Upper lobe of left lung (tissue), 6 donors: ENCODE data around the gene TSGA10. TPM values are rescaled to one million over a fixed set of nuclear protein-coding genes. Genes with fewer than 3 reads are reported as not detected.
"Not testable (repeated sequence)": the region's sequence is repeated elsewhere in the genome, so short reads cannot be mapped to it uniquely, and the experiment has no call there.

Experiments
- ATAC-seq, 2 donors: fragments of 200-7000 bp; cut with Tn5 transposase; one replicate each; pipeline ENCODE4 v1.9.1; 2022; ENCODE audit warnings: mild to moderate bottlenecking in 2 of 2, moderate library complexity in 2 of 2; ENCODE audit not compliant: low FRiP score in 2 of 2
- DNase-seq, 2 donors: peaks; one replicate each; pipeline ENCODE4 v3.0.0-alpha.2; 2019 to 2020
- H3K27ac ChIP-seq, 4 donors: fragments of 200-600 bp; sonication (generic); one replicate each; pipeline ENCODE4 v1.5.1; 2016 to 2019
- H3K27me3 ChIP-seq, 4 donors: fragments of 200-600 bp; sonication (generic); one replicate each; pipeline ENCODE4 v1.5.1; 2017 to 2019
- H3K36me3 ChIP-seq, 4 donors: fragments of 200-600 bp; sonication (generic); one replicate each; pipeline ENCODE4 v1.5.1; 2016 to 2019
- H3K4me1 ChIP-seq, 4 donors: fragments of 200-600 bp; sonication (generic); one replicate each; pipeline ENCODE4 v1.5.1; 2018 to 2019
- H3K4me3 ChIP-seq, 4 donors: fragments of 200-600 bp; sonication (generic); one replicate each; pipeline ENCODE4 v1.5.1; 2017 to 2019; ENCODE audit warnings: mild to moderate bottlenecking in 2 of 4, moderate library complexity in 1 of 4
- H3K9me3 ChIP-seq, 4 donors: fragments of 200-600 bp; sonication (generic); one replicate each; pipeline ENCODE4 v1.5.1; 2018 to 2019
- CTCF ChIP-seq, 6 experiments: fragments of 450-650 bp in 4 of 6; fragments of 200-600 bp in 2 of 6; sonication (generic) in 2 of 6; IDR thresholded peaks; one replicate each; pipeline ENCODE4 v1.5.1; 2016 to 2019; ENCODE audit warnings: antibody characterized with exemption in 6 of 6
- EP300 ChIP-seq, 4 donors: sonication (generic); formaldehyde crosslinking; IDR thresholded peaks; one replicate each; pipeline ENCODE4 v1.5.1; 2017; ENCODE audit warnings: antibody characterized with exemption in 4 of 4, control low read depth in 2 of 4
- POLR2A ChIP-seq, 4 donors: fragments of 450-650 bp; IDR thresholded peaks; one replicate each; pipeline ENCODE4 v1.5.1; 2016 to 2017; ENCODE audit warnings: antibody characterized with exemption in 4 of 4, mild to moderate bottlenecking in 2 of 4
- POLR2AphosphoS5 ChIP-seq, 2 donors: sonication (generic); formaldehyde crosslinking; IDR thresholded peaks; one replicate each; pipeline ENCODE4 v1.5.1; 2017; ENCODE audit warnings: antibody characterized with exemption in 2 of 2
- WGBS, 2 donors: methylation state at CpG; one replicate each; pipeline ENCODE4 v1.1.5; 2017 to 2018; 5-methylcytosine and 5-hydroxymethylcytosine counted together
- total RNA-seq, 6 donors: library from RNA; depleted of rRNA in 4 of 6; stranded (reverse); fragments of >200 nt in 4 of 6; gene quantifications; one replicate each; pipeline versions ENCODE4 v1.1.0 to v1.2.1, GENCODE V29; 2016 to 2021
- donor health status: DM: no; HTN: no; CAD: no; lungs with moderate emphysema.
- donor health status: DM: no; HTN: yes; CAD: no; lungs with severe emphysema.

Gene TSGA10
- total RNA-seq, 6 donors from 2014 or later, result 3.9 to 33.8 (median 9.4) TPM

DNA sequence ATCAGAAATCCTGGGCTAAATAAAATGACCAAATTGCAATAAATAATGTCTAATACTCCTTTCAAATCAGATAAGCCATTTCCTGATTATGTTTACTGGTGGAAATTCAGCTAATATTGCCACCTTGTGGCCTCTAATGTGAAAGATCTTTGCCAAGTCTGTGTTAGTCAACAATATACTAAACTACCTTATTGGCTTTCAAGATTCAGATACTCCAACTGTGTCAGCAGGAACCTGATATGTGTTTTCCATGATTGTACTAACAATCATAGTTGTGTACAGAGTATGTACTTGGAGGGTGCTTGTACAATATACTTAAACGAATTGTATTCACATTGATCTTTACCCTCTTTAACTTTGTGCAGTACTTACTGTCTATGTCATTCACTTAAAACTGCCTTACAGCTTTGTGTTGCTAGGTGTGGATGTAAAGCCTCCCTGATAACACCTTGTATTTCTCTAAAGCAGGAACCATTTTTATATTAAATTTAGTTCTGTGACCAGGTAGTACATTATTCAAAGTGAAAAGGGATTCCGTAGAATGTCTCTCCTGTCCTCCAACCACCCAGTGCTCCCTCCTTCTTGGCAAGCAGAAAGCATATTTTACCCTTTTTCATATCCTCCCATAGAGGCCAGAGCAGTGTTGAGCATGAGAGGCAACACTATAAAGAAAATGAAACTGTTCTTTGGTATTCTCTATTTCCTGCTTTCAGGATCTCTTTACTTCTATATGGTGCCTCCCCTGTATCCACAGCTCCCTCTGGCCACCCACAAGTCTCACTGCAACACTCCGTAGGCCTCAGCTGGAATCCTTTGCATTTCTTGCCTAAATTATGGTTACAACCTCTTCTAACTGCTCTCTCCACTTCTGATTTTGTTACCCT, 88.4 kb downstream of the TSGA10 start:
- ATAC-seq, result peak; percentile 81
- TF ChIP-seq CTCF (IDR thresholded peaks at IDR 0.05) (peak in 4 of 6 experiments; percentile 19 to 65 (median 53)), EP300 (IDR thresholded peaks at IDR 0.05) (no peak), POLR2A (IDR thresholded peaks at IDR 0.05) (no peak)
- Histone ChIP-seq H3K36me3 (no peaks in the 10 kb centered on the region), H3K27me3 (no peaks in the 10 kb centered on the region), H3K27ac (peak overlapping the region in 2 of 4 donors; percentile 50 to 51), H3K4me1 (peaks cover 6 to 18% (median 9%) of the 10 kb centered on the region in 4 donors), H3K9me3 (no peaks in the 10 kb centered on the region), H3K4me3 (no peak overlapping the region)
- DNase-seq, result peak in 1 of 2 donors; percentile 33
- 28 to 30% methylated on average over 3 of the region's 3 CpGs for WGBS, 2 donors

GRCh38 chr2:99049187-99049586, 105.6 kb downstream of the TSGA10 start:
- not testable (repeated sequence) for ATAC-seq, H3K4me1 ChIP-seq

GRCh38 chr2:99040736-99041300, 113.9 kb downstream of the TSGA10 start:
- 87 to 89% methylated on average over 2 of the region's 2 CpGs for WGBS, 2 donors
- H3K27ac ChIP-seq, H3K27me3 ChIP-seq, ATAC-seq, H3K4me1 ChIP-seq, H3K4me3 ChIP-seq, DNase-seq, H3K36me3 ChIP-seq, H3K9me3 ChIP-seq: not testable (repeated sequence)

More at GRCh38 chr2:99049187-99049586, 105.6 kb downstream of the TSGA10 start:
- not testable (repeated sequence) for H3K9me3 ChIP-seq, H3K4me3 ChIP-seq, H3K27ac ChIP-seq, H3K27me3 ChIP-seq, H3K36me3 ChIP-seq, DNase-seq
- 98 to 99% methylated on average over 6 of the region's 6 CpGs for WGBS, 2 donors

GRCh38 chr2:99035920-99036319, 118.8 kb downstream of the TSGA10 start:
- DNase-seq, result no peak
- WGBS, 2 donors, result 83 to 90% methylated on average over 1 of the region's 1 CpG
- no peak for ATAC-seq
- Histone ChIP-seq H3K4me1 (no peaks in the 10 kb centered on the region), H3K27me3 (no peaks in the 10 kb centered on the region), H3K36me3 (no peaks in the 10 kb centered on the region), H3K9me3 (no peaks in the 10 kb centered on the region), H3K4me3 (no peak overlapping the region), H3K27ac (no peak overlapping the region)
- TF ChIP-seq CTCF (IDR thresholded peaks at IDR 0.05), result no peak
- no peak for TF ChIP-seq EP300 (IDR thresholded peaks at IDR 0.05)
- TF ChIP-seq POLR2A (IDR thresholded peaks at IDR 0.05), result no peak

DNA sequence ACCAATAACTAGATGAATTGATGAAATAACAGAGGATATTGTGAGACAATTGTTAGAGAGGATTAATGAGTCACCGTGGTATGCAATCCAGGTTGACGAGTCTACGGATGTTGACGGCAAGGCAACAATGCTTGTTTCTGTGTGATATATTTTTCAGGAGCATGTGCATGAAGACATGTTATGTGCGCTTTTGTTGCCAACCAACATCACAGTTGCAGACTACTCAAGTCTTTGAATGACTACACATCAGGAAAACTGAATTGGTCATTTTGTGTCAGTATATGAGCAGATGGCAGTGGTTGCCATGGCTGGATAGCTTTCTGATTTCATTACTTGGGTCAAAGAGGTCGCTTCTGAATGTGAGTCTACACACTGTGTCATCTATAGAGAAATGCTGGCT, 122.0 kb downstream of the TSGA10 start:
- H3K27ac ChIP-seq, result no peak overlapping the region
- no peaks in the 10 kb centered on the region for H3K4me1 ChIP-seq
- TF ChIP-seq EP300 (IDR thresholded peaks at IDR 0.05) (no peak), POLR2AphosphoS5 (IDR thresholded peaks at IDR 0.05) (no peak), CTCF (IDR thresholded peaks at IDR 0.05) (no peak), POLR2A (IDR thresholded peaks at IDR 0.05) (no peak)
- H3K27me3 ChIP-seq, result no peaks in the 10 kb centered on the region
- H3K9me3 ChIP-seq, result no peaks in the 10 kb centered on the region
- DNase-seq (no peak), ATAC-seq (no peak)
- WGBS, 2 donors, result 88 to 92% methylated on average over 6 of the region's 6 CpGs
- no peak overlapping the region for H3K4me3 ChIP-seq
- H3K36me3 ChIP-seq, result no peaks in the 10 kb centered on the region

DNA sequence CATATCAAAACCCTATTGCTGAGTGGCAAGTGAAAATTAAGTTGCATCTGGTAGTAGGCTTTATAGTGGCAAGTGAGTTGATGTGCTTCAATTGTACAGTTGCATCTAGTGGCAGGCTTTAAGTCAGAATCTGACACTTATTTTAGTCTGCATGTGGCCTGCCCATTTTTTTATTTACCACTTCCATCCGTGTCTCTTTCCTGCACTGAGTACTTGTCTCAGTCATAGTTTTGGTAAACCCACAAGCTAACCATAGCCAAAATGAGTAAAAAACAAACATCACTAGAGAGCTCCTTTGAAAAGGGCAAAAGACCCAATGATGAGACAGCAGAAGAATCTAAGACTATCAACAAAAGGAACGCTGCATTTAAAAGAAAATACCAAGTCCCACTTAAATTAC, 122.7 kb downstream of the TSGA10 start:
- Histone ChIP-seq H3K9me3 (no peaks in the 10 kb centered on the region), H3K27me3 (no peaks in the 10 kb centered on the region), H3K36me3 (no peaks in the 10 kb centered on the region), H3K27ac (no peak overlapping the region), H3K4me1 (no peaks in the 10 kb centered on the region), H3K4me3 (no peak overlapping the region)
- DNase-seq (no peak), ATAC-seq (no peak)
- TF ChIP-seq EP300 (IDR thresholded peaks at IDR 0.05) (no peak), POLR2AphosphoS5 (IDR thresholded peaks at IDR 0.05) (no peak), POLR2A (IDR thresholded peaks at IDR 0.05) (no peak), CTCF (IDR thresholded peaks at IDR 0.05) (no peak)
- 77 to 82% methylated on average over 2 of the region's 2 CpGs for WGBS, 2 donors
